ENCODE data around the gene RND3. TPM values are rescaled to one million over a fixed set of nuclear protein-coding genes. Genes with fewer than 3 reads are reported as not detected.

RND3 gene
- total RNA-seq, 2 experiments from 2014 or later = not detected

- no peak overlapping the region for H3K4me3 ChIP-seq (ENCODE audit: low read depth, low read length, poor library complexity, severe bottlenecking)
- no peaks in the 10 kb centered on the region for H3K79me2 ChIP-seq (ENCODE audit: insufficient read depth, low read depth, low read length)
- no peaks in the 10 kb centered on the region for H3K9me3 ChIP-seq (ENCODE audit: low read length)
- DNase-seq (ENCODE audit: low spot score) = no peak
- intact Hi-C loops (cut with micrococcal nuclease; ENCODE audit: unreplicated experiment) = no loop called here
- no peaks in the 10 kb centered on the region for H3K4me1 ChIP-seq (ENCODE audit: insufficient read depth, low read length, poor library complexity, severe bottlenecking)
- no peak overlapping the region for H3K27ac ChIP-seq (ENCODE audit: low read depth, low read length, poor library complexity, severe bottlenecking)
- no peak overlapping the region for H2AFZ ChIP-seq (ENCODE audit: low read length)
- no peaks in the 10 kb centered on the region for H3K9me2 ChIP-seq (ENCODE audit: insufficient read depth, low read length)
- TF ChIP-seq EZH2phosphoT487 (IDR thresholded peaks at IDR 0.05; ENCODE audit: borderline replicate concordance, low read depth, low read length) (no peak), CTCF (conservative IDR thresholded peaks at IDR 0.05; ENCODE audit: low read length) (no peak)
- no peak overlapping the region for H3K4me2 ChIP-seq (ENCODE audit: low read length)
- no peaks in the 10 kb centered on the region for H3K36me3 ChIP-seq (ENCODE audit: insufficient read depth, low read length)
- H4K20me1 ChIP-seq (ENCODE audit: insufficient read depth, low read length) = no peaks in the 10 kb centered on the region
- no TSS peak for BruUV-seq (replicated peaks)
- CTCF ChIA-PET (ENCODE audit: unreplicated experiment) = no interaction called here
- POLR2A ChIA-PET = interaction anchor here (0.5 to 0.6 kb wide), 2 partner anchors 847 to 1834 kb away, joined by 3 read pairs; no protein-coding TSS in a partner anchor
Observed at GRCh38 chr2:150472511-150472899, 15.0 kb downstream of the RND3 start.

GRCh38 chr2:150471813-150472510 is 15.5 kb downstream of the RND3 start:
- BruUV-seq (replicated peaks) = no TSS peak
- H3K27ac ChIP-seq (ENCODE audit: low read depth, low read length, poor library complexity, severe bottlenecking) = no peak overlapping the region
- no peaks in the 10 kb centered on the region for H3K9me2 ChIP-seq (ENCODE audit: insufficient read depth, low read length)
- no peak for DNase-seq (ENCODE audit: low spot score)
- H3K4me3 ChIP-seq (ENCODE audit: low read depth, low read length, poor library complexity, severe bottlenecking) = no peak overlapping the region
- ChIA-PET POLR2A (interaction anchor here (0.5 to 0.6 kb wide), 2 partner anchors 847 to 1834 kb away, joined by 3 read pairs; no protein-coding TSS in a partner anchor), CTCF (ENCODE audit: unreplicated experiment) (no interaction called here)
- no peaks in the 10 kb centered on the region for H3K79me2 ChIP-seq (ENCODE audit: insufficient read depth, low read depth, low read length)
- no peaks in the 10 kb centered on the region for H3K9me3 ChIP-seq (ENCODE audit: low read length)
- H3K36me3 ChIP-seq (ENCODE audit: insufficient read depth, low read length) = no peaks in the 10 kb centered on the region
- H2AFZ ChIP-seq (ENCODE audit: low read length) = no peak overlapping the region
- H4K20me1 ChIP-seq (ENCODE audit: insufficient read depth, low read length) = no peaks in the 10 kb centered on the region
- H3K4me1 ChIP-seq (ENCODE audit: insufficient read depth, low read length, poor library complexity, severe bottlenecking) = no peaks in the 10 kb centered on the region
- TF ChIP-seq CTCF (conservative IDR thresholded peaks at IDR 0.05; ENCODE audit: low read length) = no peak
- TF ChIP-seq EZH2phosphoT487 (IDR thresholded peaks at IDR 0.05; ENCODE audit: borderline replicate concordance, low read depth, low read length) = no peak
- H3K4me2 ChIP-seq (ENCODE audit: low read length) = no peak overlapping the region
- intact Hi-C loops (cut with micrococcal nuclease; ENCODE audit: unreplicated experiment) = no loop called here

GRCh38 chr2:150470435-150470834 is 17.0 kb downstream of the RND3 start:
- intact Hi-C loops (cut with micrococcal nuclease; ENCODE audit: unreplicated experiment) = no loop called here
- CTCF ChIA-PET (ENCODE audit: unreplicated experiment) = no interaction called here
- Histone ChIP-seq H3K27ac (ENCODE audit: low read depth, low read length, poor library complexity, severe bottlenecking) (no peak overlapping the region), H3K4me2 (ENCODE audit: low read length) (no peak overlapping the region), H3K79me2 (ENCODE audit: insufficient read depth, low read depth, low read length) (no peaks in the 10 kb centered on the region), H3K9me3 (ENCODE audit: low read length) (no peaks in the 10 kb centered on the region), H3K4me1 (ENCODE audit: insufficient read depth, low read length, poor library complexity, severe bottlenecking) (no peaks in the 10 kb centered on the region), H3K4me3 (ENCODE audit: low read depth, low read length, poor library complexity, severe bottlenecking) (no peak overlapping the region), H3K36me3 (ENCODE audit: insufficient read depth, low read length) (no peaks in the 10 kb centered on the region), H4K20me1 (ENCODE audit: insufficient read depth, low read length) (no peaks in the 10 kb centered on the region), H3K9me2 (ENCODE audit: insufficient read depth, low read length) (no peaks in the 10 kb centered on the region), H2AFZ (ENCODE audit: low read length) (no peak overlapping the region)
- DNase-seq (ENCODE audit: low spot score) = no peak
- POLR2A ChIA-PET = interaction anchor here (0.7 kb wide), 1 partner anchor 190 kb away, joined by 4 read pairs; no protein-coding TSS in a partner anchor
- BruUV-seq (replicated peaks) = no TSS peak
- TF ChIP-seq CTCF (conservative IDR thresholded peaks at IDR 0.05; ENCODE audit: low read length) (no peak), EZH2phosphoT487 (IDR thresholded peaks at IDR 0.05; ENCODE audit: borderline replicate concordance, low read depth, low read length) (no peak)
